A549 (cell line): ENCODE results near the gene AFG3L2. TPM values are rescaled to one million over a fixed set of nuclear protein-coding genes. Genes with fewer than 3 reads are reported as not detected.

ENCODE experiments used
- ATAC-seq, 2 experiments: fragments of 200-7000 bp in 1 of 2; fragments of >200 bp in 1 of 2; cut with Nextera tagmentation in 1 of 2; cut with Tn5 transposase in 1 of 2; 3 replicates each; pipeline versions ENCODE4 v1.8.0 to v1.9.1; 2018 to 2020; ENCODE audit warnings: mild to moderate bottlenecking in 1 of 2, moderate library complexity in 1 of 2
- CTCF ChIA-PET: fragments of 300-600 bp; sonication (Branson Sonifier 250); formaldehyde crosslinking; extraction: SDS; loops from one replicate; lab custom pipeline; 2021; ENCODE audit warnings: antibody characterized with exemption, inconsistent platforms; lab: Yijun Ruan, JAX
- POLR2A ChIA-PET: fragments of 350-600 bp; formaldehyde crosslinking; extraction: SDS; loops from one replicate; lab custom pipeline; 2021; ENCODE audit warnings: antibody characterized with exemption, inconsistent platforms; lab: Yijun Ruan, JAX
- DNase-seq, 2 experiments: peaks; one replicate each; pipeline versions ENCODE4 v3.0.0 to v3.0.0-alpha.2; 2011 to 2016; ENCODE audit warnings: low read depth in 1 of 2, low spot score in 1 of 2
- FAIRE-seq: peaks from 2 replicates; lab custom pipeline; 2011; peaks lifted over from hg19 to GRCh38; lab: Jason Lieb, UNC
- H3K27ac ChIP-seq, 2 experiments: fragments of >200 bp; sonication (Bioruptor Twin); formaldehyde crosslinking; 3 replicates each; pipeline ENCODE4 v1.5.1; 2016 to 2017
- H3K4me1 ChIP-seq: fragments of >200 bp; sonication (Bioruptor Twin); formaldehyde crosslinking; 3 replicates; pipeline ENCODE4 v1.6.1; 2016
- H3K4me2 ChIP-seq: fragments of >200 bp; sonication (Bioruptor Twin); formaldehyde crosslinking; 3 replicates; pipeline ENCODE4 v1.6.1; 2016
- H3K4me3 ChIP-seq: fragments of >200 bp; sonication (Bioruptor Twin); formaldehyde crosslinking; 3 replicates; pipeline ENCODE4 v1.5.1; 2016
- H3K9me3 ChIP-seq: fragments of >200 bp; sonication (Bioruptor Twin); formaldehyde crosslinking; 3 replicates; pipeline ENCODE4 v1.6.1; 2016
- BHLHE40 ChIP-seq: IDR thresholded peaks from 2 replicates; pipeline ENCODE4 v1.6.1; 2012; ENCODE audit warnings: low read depth, low read length, inconsistent platforms
- CBX2 ChIP-seq: fragments of 200-600 bp; sonication (generic); IDR thresholded peaks from 2 replicates; pipeline ENCODE4 v1.6.1; 2016; ENCODE audit warnings: low read depth, mild to moderate bottlenecking, borderline replicate concordance
- CBX8 ChIP-seq: fragments of 200-600 bp; sonication (generic); IDR thresholded peaks from 2 replicates; pipeline ENCODE4 v1.6.1; 2016
- CEBPB ChIP-seq, 2 experiments: fragments of >200 bp in 1 of 2; sonication (Bioruptor Twin) in 1 of 2; formaldehyde crosslinking in 1 of 2; IDR thresholded peaks; 2 replicates each; pipeline ENCODE4 v1.6.1; 2012 to 2016
- EHF ChIP-seq: fragments of 250-450 bp; sonication (Bioruptor Pico); IDR thresholded peaks from 2 replicates; pipeline ENCODE4 v1.5.0; 2020; ENCODE audit warnings: mild to moderate bottlenecking
- FOSL2 ChIP-seq, 2 experiments: fragments of 450-650 bp in 1 of 2; fragments of >200 bp in 1 of 2; sonication (Bioruptor Twin) in 1 of 2; formaldehyde crosslinking; IDR thresholded peaks; 2 replicates each; pipeline versions ENCODE4 v1.5.0 to v1.6.1; 2016 to 2020; ENCODE audit warnings: mild to moderate bottlenecking in 1 of 2, moderate library complexity in 1 of 2
- HDAC2 ChIP-seq: fragments of 200-600 bp; sonication (generic); IDR thresholded peaks from 2 replicates; pipeline ENCODE4 v1.6.1; 2016
- HOXB13 ChIP-seq: fragments of 250-450 bp; sonication (Bioruptor Pico); IDR thresholded peaks from 2 replicates; pipeline ENCODE4 v1.5.0; 2020; ENCODE audit warnings: low read depth, mild to moderate bottlenecking, moderate library complexity
- JUN ChIP-seq, 2 experiments: fragments of >200 bp; sonication (Bioruptor Twin); formaldehyde crosslinking; IDR thresholded peaks; 2 replicates in 1 of 2; 3 replicates in 1 of 2; pipeline ENCODE4 v1.6.1; 2016 to 2017
- JUNB ChIP-seq: fragments of >200 bp; sonication (Bioruptor Twin); formaldehyde crosslinking; IDR thresholded peaks from 2 replicates; pipeline ENCODE4 v1.6.1; 2016
- KDM1A ChIP-seq: fragments of 200-600 bp; sonication (generic); IDR thresholded peaks from 2 replicates; pipeline ENCODE4 v1.6.1; 2016; ENCODE audit warnings: low read depth, mild to moderate bottlenecking
- KDM5A ChIP-seq: fragments of 200-600 bp; sonication (generic); IDR thresholded peaks from 2 replicates; pipeline ENCODE4 v1.6.1; 2016; ENCODE audit warnings: antibody characterized with exemption, mild to moderate bottlenecking
- NPAS2 ChIP-seq: fragments of 250-450 bp; sonication (Bioruptor Pico); IDR thresholded peaks from 2 replicates; pipeline ENCODE4 v1.8.0; 2022; ENCODE audit warnings: mild to moderate bottlenecking, moderate library complexity, borderline replicate concordance
- NR3C1 ChIP-seq: fragments of >200 bp; sonication (Bioruptor Twin); formaldehyde crosslinking; IDR thresholded peaks from 3 replicates; pipeline ENCODE4 v1.6.1; 2017
- PBX3 ChIP-seq: IDR thresholded peaks from 2 replicates; pipeline ENCODE4 v1.6.1; 2012
- PHF8 ChIP-seq: fragments of 200-600 bp; sonication (generic); IDR thresholded peaks from 2 replicates; pipeline ENCODE4 v1.6.1; 2016; ENCODE audit warnings: low read depth, mild to moderate bottlenecking, antibody characterized with exemption, moderate library complexity, borderline replicate concordance
- POLR2A ChIP-seq: IDR thresholded peaks from 2 replicates; pipeline ENCODE4 v1.6.1; 2012; ENCODE audit warnings: mild to moderate bottlenecking, low read length
- POLR2AphosphoS2 ChIP-seq: conservative IDR thresholded peaks from 2 replicates; pipeline ENCODE4 v1.6.1; 2012; ENCODE audit warnings: low read length, improper control_type of control experiment, inconsistent platforms
- RFX5 ChIP-seq: fragments of 450-650 bp; IDR thresholded peaks from 2 replicates; pipeline ENCODE4 v1.7.1; 2014; ENCODE audit warnings: antibody characterized with exemption, mild to moderate bottlenecking, moderate library complexity
- SMC3 ChIP-seq: fragments of >200 bp; sonication (Bioruptor Twin); formaldehyde crosslinking; IDR thresholded peaks from 3 replicates; pipeline ENCODE4 v1.6.1; 2018; ENCODE audit warnings: inconsistent platforms
- ZSCAN20 ChIP-seq: fragments of 250-450 bp; sonication (Bioruptor Pico); IDR thresholded peaks from 2 replicates; pipeline ENCODE4 v1.8.0; 2022; ENCODE audit warnings: mild to moderate bottlenecking, moderate library complexity
- WGBS: methylation state at CpG from one replicate; pipeline ENCODE4 v1.1.6; 2017; ENCODE audit errors: missing lambda C conversion rate; 5-methylcytosine and 5-hydroxymethylcytosine counted together
- polyA plus RNA-seq, 4 experiments: library from polyadenylated mRNA; depleted of rRNA in 3 of 4; stranded (reverse); fragments of >200 nt; fragmentation: RNase III in 1 of 4; extraction: RNeasy Plus Mini Kit Qiagen cat#74134 plus additional on column Dnase treatment in 1 of 4; gene quantifications; 2 replicates in 3 of 4; 3 replicates in 1 of 4; pipeline ENCODE4 v1.2.3, GENCODE V29; 2011 to 2017
- TF ChIP-seq, protein P1 (sequence below): fragments of 150-350 bp; IDR thresholded peaks from 2 replicates; pipeline ENCODE4 v1.6.1; 2014; ENCODE audit warnings: low read depth, mild to moderate bottlenecking, low read length
- TF ChIP-seq, protein P2 (sequence below): fragments of >200 bp; sonication (Bioruptor Twin); formaldehyde crosslinking; IDR thresholded peaks from 3 replicates; pipeline ENCODE4 v1.6.1; 2016

The AFG3L2 gene
- polyA plus RNA-seq, 2 of the 4 experiments (the other 2 are of a cell fraction) = 33.7 to 56.4 TPM

- ATAC-seq = no peak
- ChIA-PET POLR2A (no interaction called here), CTCF (interaction anchor here (1.6 to 2.2 kb wide), 2 partner anchors 13 to 44 kb away, joined by 5 to 6 read pairs; no protein-coding TSS in a partner anchor)
- no peak overlapping the region for H3K4me2 ChIP-seq
- no peak for TF ChIP-seq CBX8
- no peak for TF ChIP-seq KDM5A
- no peak for TF ChIP-seq JUNB
- no peak for TF ChIP-seq FOSL2 (IDR thresholded peaks at IDR 0.05)
- no peak for TF ChIP-seq FOSL2 (CRISPR knock-in tag; IDR thresholded peaks at IDR 0.05)
- TF ChIP-seq RFX5 = no peak
- TF ChIP-seq POLR2AphosphoS2 = no peak
- TF ChIP-seq KDM1A = no peak
- TF ChIP-seq SMC3 = no peak
- TF ChIP-seq, protein P1, sequence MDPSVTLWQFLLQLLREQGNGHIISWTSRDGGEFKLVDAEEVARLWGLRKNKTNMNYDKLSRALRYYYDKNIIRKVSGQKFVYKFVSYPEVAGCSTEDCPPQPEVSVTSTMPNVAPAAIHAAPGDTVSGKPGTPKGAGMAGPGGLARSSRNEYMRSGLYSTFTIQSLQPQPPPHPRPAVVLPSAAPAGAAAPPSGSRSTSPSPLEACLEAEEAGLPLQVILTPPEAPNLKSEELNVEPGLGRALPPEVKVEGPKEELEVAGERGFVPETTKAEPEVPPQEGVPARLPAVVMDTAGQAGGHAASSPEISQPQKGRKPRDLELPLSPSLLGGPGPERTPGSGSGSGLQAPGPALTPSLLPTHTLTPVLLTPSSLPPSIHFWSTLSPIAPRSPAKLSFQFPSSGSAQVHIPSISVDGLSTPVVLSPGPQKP = no peak
- no peak for TF ChIP-seq JUN (IDR thresholded peaks at IDR 0.05)
- TF ChIP-seq CEBPB (IDR thresholded peaks at IDR 0.05) = no peak
- TF ChIP-seq PHF8 = no peak
- TF ChIP-seq, protein P2, sequence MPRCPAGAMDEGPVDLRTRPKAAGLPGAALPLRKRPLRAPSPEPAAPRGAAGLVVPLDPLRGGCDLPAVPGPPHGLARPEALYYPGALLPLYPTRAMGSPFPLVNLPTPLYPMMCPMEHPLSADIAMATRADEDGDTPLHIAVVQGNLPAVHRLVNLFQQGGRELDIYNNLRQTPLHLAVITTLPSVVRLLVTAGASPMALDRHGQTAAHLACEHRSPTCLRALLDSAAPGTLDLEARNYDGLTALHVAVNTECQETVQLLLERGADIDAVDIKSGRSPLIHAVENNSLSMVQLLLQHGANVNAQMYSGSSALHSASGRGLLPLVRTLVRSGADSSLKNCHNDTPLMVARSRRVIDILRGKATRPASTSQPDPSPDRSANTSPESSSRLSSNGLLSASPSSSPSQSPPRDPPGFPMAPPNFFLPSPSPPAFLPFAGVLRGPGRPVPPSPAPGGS = no peak
- WGBS = 91% methylated on average over 10 of the region's 10 CpGs
- H3K27ac ChIP-seq = no peak overlapping the region
- H3K4me1 ChIP-seq = no peaks in the 10 kb centered on the region
- peaks cover 18% of the 10 kb centered on the region for H3K9me3 ChIP-seq
- FAIRE-seq = no peak
- DNase-seq = no peak
- no peak overlapping the region for H3K4me3 ChIP-seq
Observed at GRCh38 chr18:12315490-12315889, 61.5 kb downstream of the AFG3L2 start.

DNA sequence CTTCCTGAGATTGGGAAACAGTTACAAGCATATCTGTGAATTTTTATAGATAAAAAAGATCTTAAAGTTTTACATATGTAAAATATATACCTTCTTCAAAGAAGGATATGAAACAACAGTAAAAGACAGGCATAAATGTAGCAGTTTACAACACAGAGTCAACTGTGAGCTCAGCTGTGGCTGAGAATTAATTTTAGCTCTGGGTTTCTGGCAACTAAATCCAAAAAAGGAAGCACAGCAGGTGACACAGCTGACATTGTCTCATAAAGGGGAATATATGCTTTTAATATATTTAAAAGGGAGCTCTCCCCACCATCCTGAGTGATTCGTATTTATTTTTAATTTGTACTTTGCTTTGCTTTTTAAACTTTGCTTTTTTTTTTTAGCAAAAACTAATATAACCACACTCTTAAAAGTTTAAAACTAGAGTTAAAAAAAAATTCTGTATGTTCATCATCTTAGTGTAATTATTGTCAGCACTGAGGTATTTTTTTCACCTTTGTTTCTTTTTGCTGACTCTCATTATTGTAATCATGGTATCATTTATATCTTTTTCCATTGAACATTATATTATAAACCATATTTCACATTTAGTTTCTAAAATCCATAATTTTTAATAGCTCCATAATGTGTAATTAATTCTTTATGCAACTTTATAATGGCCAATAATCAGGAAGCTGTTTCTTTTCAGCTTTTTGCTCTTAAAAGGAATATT is 62.3 kb downstream of the AFG3L2 start:
- Histone ChIP-seq H3K4me3 (no peak overlapping the region), H3K4me1 (peaks cover 3% of the 10 kb centered on the region), H3K27ac (no peak overlapping the region), H3K4me2 (no peak overlapping the region), H3K9me3 (peaks cover 20% of the 10 kb centered on the region)
- DNase-seq (no peak), ATAC-seq (no peak), FAIRE-seq (no peak)
- WGBS = 91% methylated on average over 1 of the region's 1 CpG
- POLR2A ChIA-PET = no interaction called here
- CTCF ChIA-PET = interaction anchor here (0.7 to 2.2 kb wide), 5 partner anchors 12 to 43 kb away, joined by 3 to 6 read pairs (median 4); no protein-coding TSS in a partner anchor
- TF ChIP-seq NPAS2 (CRISPR knock-in tag) (no peak), BHLHE40 (no peak), POLR2A (no peak), EHF (CRISPR knock-in tag) (no peak), HDAC2 (no peak), ZSCAN20 (CRISPR knock-in tag) (no peak), CBX2 (no peak), KDM1A (no peak), NR3C1 (no peak), PBX3 (no peak), PHF8 (no peak), HOXB13 (CRISPR knock-in tag) (no peak)
- TF ChIP-seq, all 56 proteins: peak for 0
